Hematopoietic multipotent progenitor cell treated with erythropoietin and hydrocortisone succinate and interleukin-3 and kit ligand, for 15 days (in vitro differentiated cells): Measurements from ENCODE around the gene GALNT9.

ENCODE experiments used
- DNase-seq: peaks from one replicate; pipeline ENCODE4 v3.0.0-alpha.2; 2015; ENCODE audit warnings: low spot score

The GALNT9 gene

DNA sequence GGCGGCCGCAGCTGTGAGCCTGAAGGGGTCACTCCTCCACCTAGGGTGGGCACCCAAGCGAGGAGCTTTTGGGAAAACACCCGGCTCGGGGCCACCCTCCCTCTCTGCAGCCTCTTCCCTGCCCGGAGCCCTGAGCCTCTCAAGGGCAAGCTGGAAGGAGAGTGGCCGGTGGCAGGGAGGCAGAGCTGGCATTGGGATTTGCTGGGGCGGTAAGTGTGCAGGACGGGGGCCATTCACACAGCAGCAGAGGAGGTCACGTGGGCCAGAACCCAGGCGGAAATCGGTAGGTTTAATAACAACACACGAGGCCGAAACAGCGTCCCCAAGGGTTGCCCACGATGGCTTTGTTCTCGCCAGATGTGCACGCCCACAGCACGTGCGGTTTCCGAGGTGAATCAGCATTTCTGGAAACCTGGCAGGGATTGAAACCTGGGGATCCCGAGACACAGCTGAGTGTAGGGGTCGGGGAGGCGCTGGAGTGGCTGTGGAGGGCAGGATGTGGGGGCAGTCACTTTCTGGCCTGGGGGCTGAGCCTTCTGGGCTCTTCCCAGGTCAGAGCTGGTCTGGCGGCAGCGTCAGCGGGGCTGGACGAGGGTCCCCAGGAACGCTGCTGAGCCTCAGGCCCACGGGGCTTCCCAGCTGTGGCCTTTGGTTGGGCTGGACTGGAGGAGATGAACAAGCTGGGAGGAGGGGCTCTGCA lies 161.6 kb downstream of the GALNT9 start:
- DNase-seq = no peak

GRCh38 chr12:132166801-132167591 lies 162.4 kb downstream of the GALNT9 start:
- no peak for DNase-seq

- DNase-seq = no peak
Measured at GRCh38 chr12:132166093-132166492, 163.3 kb downstream of the GALNT9 start.

DNA sequence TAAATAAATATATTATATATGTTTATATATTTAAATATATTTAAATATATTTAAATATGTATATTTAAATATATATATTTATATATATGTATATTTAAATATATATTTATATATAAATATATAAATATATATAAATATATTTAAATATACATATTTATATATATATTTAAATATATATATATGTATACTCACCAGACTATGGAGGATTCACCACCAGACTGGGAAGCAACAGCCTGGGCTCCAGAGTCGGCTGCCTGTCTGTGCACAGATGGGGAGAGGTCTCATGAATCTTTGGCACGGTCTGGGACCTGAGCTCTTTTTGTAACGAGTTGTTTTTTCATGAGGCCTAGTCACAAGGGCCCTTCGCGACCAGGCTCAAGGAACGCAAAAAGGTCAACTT lies 163.8 kb downstream of the GALNT9 start:
- no peak for DNase-seq

DNA sequence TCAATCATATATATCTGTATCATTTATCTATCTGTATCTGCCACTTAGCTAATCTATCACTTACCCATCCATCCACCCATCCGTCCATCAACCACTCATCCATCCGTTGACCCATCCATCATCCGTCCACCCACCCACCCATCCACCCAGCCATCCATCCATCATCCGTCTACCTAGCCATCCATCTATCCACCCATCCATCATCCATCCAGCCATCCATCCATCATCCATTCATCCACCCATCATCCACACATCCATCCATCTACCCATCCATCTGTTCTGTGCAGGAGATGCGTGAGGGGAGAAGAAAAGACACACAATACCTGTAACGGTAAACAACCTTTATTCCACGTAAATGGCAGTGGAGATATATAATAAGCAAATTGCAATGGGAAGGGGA lies 165.0 kb downstream of the GALNT9 start:
- no peak for DNase-seq

GRCh38 chr12:132163911-132164288 lies 165.5 kb downstream of the GALNT9 start:
- DNase-seq = no peak

DNA sequence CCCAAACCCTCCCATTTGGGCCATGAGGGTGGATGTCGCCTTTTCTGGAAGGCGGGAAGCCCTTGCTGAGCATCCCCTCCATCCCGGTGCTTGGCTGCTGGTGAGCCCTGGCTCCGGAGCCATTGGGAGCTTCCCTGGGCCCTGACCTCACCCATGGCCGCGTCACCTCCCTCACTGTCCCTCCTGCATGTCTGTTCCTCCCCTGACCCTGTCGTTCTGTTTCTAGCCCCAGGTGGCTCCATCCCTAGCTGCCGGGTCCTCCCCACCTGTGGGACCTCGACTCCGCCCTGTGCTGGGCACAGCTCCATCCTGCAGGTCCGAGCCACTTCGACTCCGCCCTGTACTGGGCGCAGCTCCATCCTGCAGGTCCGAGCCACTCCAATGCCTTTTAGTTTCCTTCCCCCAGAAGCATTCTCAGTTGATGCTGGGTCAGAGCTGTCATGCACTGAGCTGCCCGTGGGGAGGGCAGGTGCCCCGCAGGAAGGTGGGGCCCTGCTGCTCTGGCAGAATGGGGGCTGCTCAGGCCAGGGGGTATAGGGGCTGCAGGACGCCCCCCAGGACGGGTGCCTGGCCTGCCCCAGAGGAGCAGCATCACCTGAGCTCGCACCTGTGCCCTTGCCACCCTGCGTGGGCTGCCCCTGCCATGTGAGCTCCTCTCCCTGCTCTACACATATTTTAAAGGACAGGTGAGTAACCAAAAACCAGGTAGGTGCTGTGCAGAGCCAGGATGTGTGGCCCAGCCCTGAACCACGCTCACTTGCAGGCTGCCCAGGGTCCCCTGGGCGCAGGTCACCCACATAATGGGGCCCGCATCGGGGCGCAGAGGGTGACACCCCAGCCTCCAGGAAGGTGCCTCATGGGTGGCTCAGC lies 166.1 kb downstream of the GALNT9 start:
- no peak for DNase-seq

DNA sequence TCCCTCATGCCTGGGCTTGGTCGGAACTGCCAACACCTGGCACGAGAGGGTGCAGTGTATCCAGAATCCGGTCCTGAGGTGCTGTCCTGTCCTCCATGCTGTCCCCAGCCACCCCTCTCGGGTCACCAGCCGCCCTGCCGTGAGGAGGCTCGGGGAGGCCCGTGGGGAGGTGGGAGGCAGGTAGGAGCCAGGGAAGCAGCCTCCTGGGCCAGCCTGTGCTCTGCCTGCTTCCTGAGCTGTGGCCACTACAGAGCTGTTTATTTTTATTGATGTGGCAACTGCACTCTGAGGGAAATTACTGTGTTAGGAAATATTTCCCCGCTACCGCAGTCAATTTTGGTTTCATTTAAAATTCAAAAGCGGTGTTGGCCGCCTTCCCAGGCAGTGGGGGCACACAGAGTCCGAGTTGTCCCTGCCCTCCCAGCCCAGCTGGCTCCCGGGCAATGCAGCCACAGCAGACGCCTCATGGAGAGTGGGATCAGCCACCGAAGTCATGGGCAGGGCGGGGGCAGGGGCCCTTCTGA lies 166.8 kb downstream of the GALNT9 start:
- DNase-seq = no peak

GRCh38 chr12:132161796-132162507 lies 167.4 kb downstream of the GALNT9 start:
- DNase-seq = no peak

- no peak for DNase-seq
Measured at GRCh38 chr12:132161036-132161781, 168.2 kb downstream of the GALNT9 start.

DNA sequence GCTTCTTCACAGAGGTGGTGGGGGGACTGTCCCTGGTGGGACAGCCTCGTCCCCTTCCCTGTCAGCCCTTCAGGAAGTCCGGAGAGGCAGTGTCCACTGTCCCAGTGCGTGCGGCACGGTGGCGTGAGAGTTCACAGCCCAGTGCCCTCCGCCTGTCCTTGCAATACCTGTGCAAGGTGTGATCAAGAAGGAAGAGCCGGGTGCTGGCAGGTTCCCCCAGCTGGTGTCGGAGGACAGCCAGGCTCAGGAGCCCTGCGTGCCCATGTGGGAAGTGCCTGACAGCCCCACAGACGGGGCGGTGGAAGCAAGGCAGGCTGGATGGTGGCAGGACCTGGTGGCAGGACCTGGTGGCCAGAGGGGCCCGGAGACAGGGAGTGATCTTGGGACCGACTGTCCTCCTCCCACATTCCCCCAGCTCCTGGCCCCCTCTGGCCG lies 168.8 kb downstream of the GALNT9 start:
- DNase-seq = no peak

GRCh38 chr12:132160016-132160415 lies 169.4 kb downstream of the GALNT9 start:
- DNase-seq = no peak

GRCh38 chr12:132159555-132160003 lies 169.8 kb downstream of the GALNT9 start:
- DNase-seq = no peak

- no peak for DNase-seq
Measured at GRCh38 chr12:132158677-132159554, 170.5 kb downstream of the GALNT9 start.

DNA sequence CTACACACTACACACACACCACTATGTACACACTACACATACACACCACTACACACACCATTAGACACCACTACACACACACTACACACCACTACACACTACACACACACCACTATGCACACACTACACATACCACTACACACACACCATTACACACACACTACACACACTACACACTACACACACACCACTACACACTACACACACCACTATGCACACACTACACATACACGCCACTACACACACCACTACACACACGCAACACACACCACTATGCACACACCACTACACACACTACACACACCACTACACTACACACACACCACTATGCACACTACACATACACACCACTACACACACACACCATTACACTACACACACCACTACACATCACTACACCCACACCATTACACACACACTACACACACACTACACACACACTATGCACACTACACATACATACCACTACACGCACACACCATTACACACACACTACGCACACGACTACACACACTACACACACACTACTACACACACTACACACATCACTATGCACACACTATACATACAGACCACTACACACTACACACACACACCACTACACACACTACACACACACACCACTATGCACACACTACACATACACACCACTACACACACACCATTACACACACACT lies 171.5 kb downstream of the GALNT9 start:
- no peak for DNase-seq

GRCh38 chr12:132156573-132157325 lies 172.6 kb downstream of the GALNT9 start:
- DNase-seq = no peak

DNA sequence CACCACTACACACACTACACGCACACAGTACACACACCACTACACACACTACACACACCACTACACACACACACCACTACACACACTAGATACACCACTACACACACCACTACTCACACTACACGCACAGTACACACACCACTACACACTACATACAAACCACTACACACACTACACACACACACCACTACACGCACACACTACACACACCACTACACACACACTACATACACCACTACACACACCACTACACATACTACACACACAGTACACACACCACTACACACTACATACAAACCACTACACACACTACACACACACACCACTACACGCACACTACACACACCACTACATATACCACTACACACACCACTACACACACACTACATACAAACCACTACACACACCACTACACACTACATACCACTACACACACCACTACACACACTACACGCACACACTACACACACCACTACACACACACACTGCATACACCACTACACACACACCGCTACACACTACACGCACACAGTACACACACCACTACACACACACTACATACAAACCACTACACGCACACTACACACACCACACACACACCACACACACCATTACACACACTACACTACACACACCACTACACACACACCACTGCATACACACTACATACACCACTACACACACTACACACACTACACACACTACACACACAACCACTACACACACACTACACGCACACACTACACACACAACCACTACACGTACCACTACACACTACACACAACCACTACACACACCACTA lies 173.4 kb downstream of the GALNT9 start:
- no peak for DNase-seq
